Mammary epithelial cell (primary cell): ENCODE measurements around the gene HLA-B.

Source experiments
- CTCF ChIP-seq, 2 donors: IDR thresholded peaks in 1 of 2; conservative IDR thresholded peaks in 1 of 2; 2 replicates each; pipeline ENCODE4 v1.5.1; 2011 to 2012; ENCODE audit warnings: inconsistent platforms in 2 of 2, low read length in 2 of 2, mild to moderate bottlenecking in 2 of 2, control low read depth in 1 of 2, low read depth in 1 of 2; ENCODE audit not compliant: insufficient read depth in 1 of 2; ENCODE audit errors: extremely low read depth in 1 of 2
- EZH2 ChIP-seq: IDR thresholded peaks from 2 replicates; pipeline ENCODE4 v1.6.1; 2012; ENCODE audit warnings: low read length, inconsistent platforms, borderline replicate concordance

- TF ChIP-seq CTCF (conservative IDR thresholded peaks at IDR 0.05 in 1 of 2, IDR thresholded peaks at IDR 0.05 in 1 of 2; ENCODE audit: extremely low read depth in 1 of 2, insufficient read depth in 1 of 2, low read depth in 1 of 2, low read length in 2 of 2) (no peak), EZH2 (no peak)
Measured at GRCh38 chr6:31385041-31385440, 28.1 kb upstream of the HLA-B start.
